ENCODE results near the gene RIOK2.

The RIOK2 gene

DNA sequence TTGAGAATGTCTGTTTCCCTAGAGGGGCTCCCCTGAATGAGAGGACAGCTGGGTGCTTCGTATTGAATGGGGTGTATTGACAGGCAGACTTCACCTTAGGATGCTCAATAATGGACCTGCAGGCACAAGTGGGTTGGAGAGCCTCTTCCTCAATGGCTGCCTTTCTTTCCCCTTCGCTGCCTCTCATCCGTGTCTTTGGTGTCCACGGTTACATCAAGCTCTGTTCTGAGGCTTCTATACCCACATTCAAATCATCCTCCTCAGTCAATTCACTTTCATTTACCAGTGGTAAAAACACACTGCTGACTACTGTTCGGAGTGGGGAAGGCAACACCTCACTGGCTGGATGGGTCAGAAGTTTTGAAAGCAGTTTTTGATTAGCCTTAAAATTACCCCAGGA is 61.2 kb downstream of the RIOK2 start:
- no peak for DNase-seq

DNA sequence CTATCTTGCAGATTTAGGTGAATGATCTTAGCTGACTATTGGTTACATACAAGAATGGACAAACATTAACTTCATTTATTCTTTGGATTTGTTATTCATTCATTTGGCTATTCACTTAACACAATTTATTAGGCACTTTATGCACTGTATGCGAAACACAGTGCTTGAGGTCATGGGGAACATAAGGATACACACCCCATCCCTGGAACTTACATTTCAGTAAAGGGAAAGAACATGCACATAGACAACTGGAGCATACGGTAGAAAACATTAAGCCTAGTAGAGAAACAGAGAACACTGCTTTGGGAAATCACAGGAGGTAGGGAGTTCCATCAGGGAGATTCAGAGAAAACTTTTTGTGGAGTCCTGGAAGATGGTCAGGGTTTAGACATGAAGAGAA is 62.9 kb downstream of the RIOK2 start:
- no peak for DNase-seq

DNA sequence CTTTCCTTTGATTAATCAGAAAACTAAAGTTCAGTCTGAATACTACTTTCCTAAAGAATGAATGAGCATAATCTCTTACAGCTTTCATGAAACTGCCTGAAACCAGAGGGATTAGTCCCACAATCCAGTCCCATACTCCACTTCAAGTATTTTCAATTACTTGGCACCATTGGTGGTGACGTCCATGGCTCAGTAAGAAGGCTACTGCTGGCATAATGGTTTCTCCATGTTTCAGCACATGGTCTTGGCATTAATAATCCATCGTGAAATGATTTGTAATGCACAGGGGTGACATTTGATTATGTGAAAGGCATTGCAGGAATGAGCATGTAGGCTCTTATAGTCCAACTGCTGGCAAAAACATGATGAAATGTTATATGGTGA is 64.0 kb downstream of the RIOK2 start:
- no peak for DNase-seq

DNA sequence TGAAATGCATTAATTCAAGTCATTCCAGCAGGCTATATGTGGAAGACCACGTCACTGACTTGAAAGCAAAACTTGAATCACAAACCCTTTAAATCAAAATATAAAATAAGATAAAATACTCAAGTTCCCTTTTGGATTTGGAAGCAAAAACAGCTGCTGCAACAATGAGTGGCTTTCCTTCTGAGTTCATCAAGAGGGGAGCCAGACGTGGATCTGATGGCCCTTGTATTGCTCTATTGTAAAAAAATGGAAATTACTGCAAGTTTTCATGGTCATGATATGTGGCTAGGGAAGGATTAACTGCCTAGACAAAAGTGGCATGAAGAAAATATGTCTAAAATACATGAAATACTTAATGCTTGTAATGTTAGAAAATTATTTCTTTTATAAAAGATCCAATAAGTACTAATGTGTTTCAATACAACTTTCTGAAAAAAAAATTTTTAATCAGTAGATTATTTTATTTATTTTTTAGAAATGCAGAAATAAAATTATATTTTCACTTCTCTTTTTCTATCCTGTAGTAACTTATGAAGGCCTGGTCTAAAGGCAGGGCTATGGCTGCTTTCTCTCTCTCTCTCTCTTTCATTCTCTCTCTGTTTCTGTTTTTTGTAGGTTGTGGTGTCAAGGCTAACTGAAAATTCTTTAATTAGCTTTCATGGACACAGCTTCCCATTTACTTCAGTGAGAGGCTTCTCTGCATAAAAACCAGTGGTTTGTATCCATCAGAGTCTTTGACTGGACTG is 64.6 kb downstream of the RIOK2 start:
- DNase-seq = no peak

- DNase-seq = no peak
Observed at GRCh38 chr5:97115932-97116331, 67.1 kb downstream of the RIOK2 start.

GRCh38 chr5:97112230-97112629 is 70.8 kb downstream of the RIOK2 start:
- no peak for DNase-seq

DNA sequence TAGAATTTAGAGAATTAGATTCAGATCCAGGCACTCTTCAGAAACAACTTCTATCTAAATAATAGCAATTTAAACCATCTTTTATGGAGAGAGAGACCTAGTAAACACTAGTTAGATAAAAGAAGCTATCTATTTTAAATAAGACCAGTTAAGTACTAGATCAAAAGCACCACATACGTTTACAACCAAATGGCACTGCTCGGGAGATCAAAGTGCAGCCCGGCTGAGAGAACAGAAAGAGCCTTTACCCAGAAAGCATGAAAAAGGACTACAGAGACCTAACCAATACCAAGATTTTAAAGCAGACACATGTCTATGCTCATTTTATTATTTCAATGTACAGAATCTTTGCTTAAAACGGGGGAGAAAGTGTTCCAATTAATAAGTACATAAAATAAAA is 71.4 kb downstream of the RIOK2 start:
- DNase-seq = no peak

DNA sequence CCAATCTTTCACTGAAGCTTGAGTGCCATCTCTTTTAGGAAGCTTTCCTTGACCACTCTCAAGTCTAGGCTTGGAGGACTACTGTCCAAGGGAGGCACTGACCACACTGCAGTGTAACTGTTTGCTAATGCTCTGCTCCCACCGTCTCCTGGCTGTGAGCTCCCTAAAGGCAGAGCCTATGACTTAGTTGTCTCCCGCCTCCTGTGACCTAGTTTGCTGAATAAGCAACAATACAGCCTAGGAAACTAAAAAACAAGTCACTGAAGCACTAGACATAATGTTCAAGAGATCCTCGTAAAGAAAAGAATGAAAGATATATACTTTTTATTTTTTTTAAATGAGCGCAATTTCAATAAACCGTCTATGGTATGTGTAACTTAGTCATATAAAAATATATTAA is 72.0 kb downstream of the RIOK2 start:
- no peak for DNase-seq
